Parathyroid adenoma (tissue), 2 donors: ENCODE data around the gene CAV1.
A peak's percentile ranks its signal among the peaks of the same experiment; 100 is the strongest.

Source experiments
- H2AFZ ChIP-seq: fragments of 300-600 bp; sonication (generic); one replicate; pipeline ENCODE4 v1.7.0; 2017; ENCODE audit warnings: antibody characterized with exemption, mild to moderate bottlenecking
- H3K27ac ChIP-seq: fragments of 300-600 bp; sonication (generic); one replicate; pipeline ENCODE4 v1.7.0; 2017
- H3K27me3 ChIP-seq: fragments of 300-600 bp; sonication (generic); one replicate; pipeline ENCODE4 v1.7.0; 2017; ENCODE audit warnings: low read length; ENCODE audit not compliant: control insufficient read depth, insufficient read depth
- H3K36me3 ChIP-seq: fragments of 300-600 bp; sonication (generic); one replicate; pipeline ENCODE4 v1.7.0; 2017; ENCODE audit warnings: low read length; ENCODE audit not compliant: control insufficient read depth, insufficient read depth
- H3K4me1 ChIP-seq: fragments of 300-600 bp; sonication (generic); one replicate; pipeline ENCODE4 v1.7.0; 2017; ENCODE audit warnings: control low read depth
- H3K4me2 ChIP-seq: fragments of 300-600 bp; sonication (generic); one replicate; pipeline ENCODE4 v1.7.0; 2017; ENCODE audit warnings: low read length
- H3K4me3 ChIP-seq: fragments of 300-600 bp; sonication (generic); one replicate; pipeline ENCODE4 v1.7.0; 2017; ENCODE audit warnings: low read depth, low read length
- H3K79me2 ChIP-seq: fragments of 300-600 bp; sonication (generic); one replicate; pipeline ENCODE4 v1.7.0; 2017; ENCODE audit warnings: control low read depth
- H3K9ac ChIP-seq: fragments of 300-600 bp; sonication (generic); one replicate; pipeline ENCODE4 v1.7.0; 2017; ENCODE audit warnings: mild to moderate bottlenecking
- H3K9me3 ChIP-seq: fragments of 300-600 bp; sonication (generic); one replicate; pipeline ENCODE4 v1.7.0; 2017; ENCODE audit warnings: low read length; ENCODE audit not compliant: control insufficient read depth
- TF ChIP-seq, protein P1 (sequence below): fragments of 300-600 bp; sonication (generic); IDR thresholded peaks from one replicate; pipeline ENCODE4 v1.7.0; 2017; ENCODE audit warnings: antibody characterized with exemption, mild to moderate bottlenecking
- donor health status: primary hyperparathyroidism.

CAV1 gene

DNA sequence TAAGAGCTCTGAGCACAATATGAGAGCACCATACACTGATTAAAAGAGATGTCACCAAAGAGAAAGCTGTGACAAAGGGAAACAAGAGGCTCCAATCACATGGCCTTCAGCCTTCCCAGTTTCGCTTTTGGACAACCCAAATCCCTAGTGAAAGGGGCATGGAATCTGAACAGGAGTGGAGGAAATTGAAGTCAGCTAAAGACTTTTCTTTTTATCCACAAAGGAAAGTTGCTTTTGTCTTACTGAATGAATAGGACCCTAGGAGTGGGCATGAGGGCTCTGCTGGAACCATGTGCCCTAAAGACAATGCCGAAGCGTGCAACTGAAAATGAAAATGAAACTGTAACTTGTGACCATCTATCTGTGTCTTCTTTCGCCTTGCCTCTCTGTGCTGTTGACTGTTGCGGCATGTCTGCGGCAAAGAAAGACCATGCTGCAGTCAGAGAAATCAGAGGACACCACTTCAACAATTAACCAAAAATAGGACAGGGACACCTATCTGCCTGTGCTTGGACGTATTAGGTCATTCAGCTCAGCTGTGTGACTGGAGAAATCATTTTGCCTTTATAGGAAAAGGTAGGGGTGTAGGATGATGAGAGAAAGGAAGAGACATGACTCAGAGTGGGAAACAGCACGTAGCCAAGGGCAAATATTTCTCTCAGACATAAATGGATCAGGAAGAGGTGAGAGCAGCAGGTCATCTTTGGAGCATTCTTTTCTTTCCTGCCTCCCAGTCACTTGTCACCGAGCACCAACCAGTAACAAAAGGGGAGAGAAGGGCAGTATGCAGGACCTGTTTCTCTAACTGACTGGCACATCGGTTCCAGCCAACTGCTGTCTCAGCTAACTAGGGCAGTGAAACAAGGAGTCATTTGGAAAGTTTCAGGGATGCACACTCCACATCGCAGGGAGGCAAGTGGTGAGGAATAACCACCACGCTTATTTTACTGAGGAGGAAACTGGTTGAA is 13.0 kb upstream of the CAV1 start:
- H3K36me3 ChIP-seq = no peaks in the 10 kb centered on the region
- no peaks in the 10 kb centered on the region for H3K27me3 ChIP-seq
- no peaks in the 10 kb centered on the region for H3K79me2 ChIP-seq
- no peaks in the 10 kb centered on the region for H3K4me1 ChIP-seq
- peak overlapping the region; percentile 7 for H2AFZ ChIP-seq
- H3K27ac ChIP-seq = peak overlapping the region; percentile 38
- no peak overlapping the region for H3K9ac ChIP-seq
- TF ChIP-seq, protein P1, sequence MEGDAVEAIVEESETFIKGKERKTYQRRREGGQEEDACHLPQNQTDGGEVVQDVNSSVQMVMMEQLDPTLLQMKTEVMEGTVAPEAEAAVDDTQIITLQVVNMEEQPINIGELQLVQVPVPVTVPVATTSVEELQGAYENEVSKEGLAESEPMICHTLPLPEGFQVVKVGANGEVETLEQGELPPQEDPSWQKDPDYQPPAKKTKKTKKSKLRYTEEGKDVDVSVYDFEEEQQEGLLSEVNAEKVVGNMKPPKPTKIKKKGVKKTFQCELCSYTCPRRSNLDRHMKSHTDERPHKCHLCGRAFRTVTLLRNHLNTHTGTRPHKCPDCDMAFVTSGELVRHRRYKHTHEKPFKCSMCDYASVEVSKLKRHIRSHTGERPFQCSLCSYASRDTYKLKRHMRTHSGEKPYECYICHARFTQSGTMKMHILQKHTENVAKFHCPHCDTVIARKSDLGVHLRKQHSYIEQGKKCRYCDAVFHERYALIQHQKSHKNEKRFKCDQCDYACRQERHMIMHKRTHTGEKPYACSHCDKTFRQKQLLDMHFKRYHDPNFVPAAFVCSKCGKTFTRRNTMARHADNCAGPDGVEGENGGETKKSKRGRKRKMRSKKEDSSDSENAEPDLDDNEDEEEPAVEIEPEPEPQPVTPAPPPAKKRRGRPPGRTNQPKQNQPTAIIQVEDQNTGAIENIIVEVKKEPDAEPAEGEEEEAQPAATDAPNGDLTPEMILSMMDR = no peak
- peak overlapping the region; percentile 26 for H3K4me2 ChIP-seq
- H3K4me3 ChIP-seq = peak overlapping the region; percentile 47
- no peaks in the 10 kb centered on the region for H3K9me3 ChIP-seq

DNA sequence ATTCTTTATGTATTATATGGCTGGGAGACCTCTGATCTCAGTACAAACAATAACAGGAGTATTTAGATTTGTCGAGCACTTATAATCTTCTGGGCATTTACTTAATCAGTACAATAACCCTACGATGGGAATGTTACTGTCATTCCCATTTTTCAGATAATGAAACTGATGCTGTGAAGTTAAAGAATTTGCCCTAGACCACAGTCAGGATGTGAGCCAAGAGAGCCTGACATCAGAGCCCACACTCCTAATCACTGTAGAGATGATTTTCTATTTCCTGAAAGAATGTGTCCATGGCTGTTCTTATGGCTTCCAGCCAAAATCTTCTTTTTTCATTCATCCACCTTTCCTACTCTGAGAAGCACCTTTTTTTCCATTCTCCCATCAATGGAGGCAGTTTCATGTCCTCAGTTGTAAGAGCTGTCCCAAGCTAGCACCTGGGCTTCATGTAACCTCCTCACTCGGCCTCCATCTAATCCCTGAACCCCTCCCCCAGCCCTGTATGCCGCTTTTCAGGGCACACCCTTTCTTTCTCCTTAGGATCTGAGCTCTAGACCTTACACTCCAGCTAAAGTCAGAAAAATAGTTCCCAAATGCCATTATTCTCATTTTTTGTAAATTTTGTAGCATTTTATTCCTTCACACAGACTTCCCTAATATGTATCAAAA is 12.2 kb upstream of the CAV1 start:
- no peaks in the 10 kb centered on the region for H3K4me1 ChIP-seq
- peak overlapping the region; percentile 38 for H3K27ac ChIP-seq
- TF ChIP-seq, protein P1 = no peak
- no peak overlapping the region for H3K4me3 ChIP-seq
- H3K4me2 ChIP-seq = peak overlapping the region; percentile 26
- H3K36me3 ChIP-seq = no peaks in the 10 kb centered on the region
- H2AFZ ChIP-seq = no peak overlapping the region
- no peaks in the 10 kb centered on the region for H3K9me3 ChIP-seq
- no peaks in the 10 kb centered on the region for H3K27me3 ChIP-seq
- H3K9ac ChIP-seq = no peak overlapping the region
- no peaks in the 10 kb centered on the region for H3K79me2 ChIP-seq

DNA sequence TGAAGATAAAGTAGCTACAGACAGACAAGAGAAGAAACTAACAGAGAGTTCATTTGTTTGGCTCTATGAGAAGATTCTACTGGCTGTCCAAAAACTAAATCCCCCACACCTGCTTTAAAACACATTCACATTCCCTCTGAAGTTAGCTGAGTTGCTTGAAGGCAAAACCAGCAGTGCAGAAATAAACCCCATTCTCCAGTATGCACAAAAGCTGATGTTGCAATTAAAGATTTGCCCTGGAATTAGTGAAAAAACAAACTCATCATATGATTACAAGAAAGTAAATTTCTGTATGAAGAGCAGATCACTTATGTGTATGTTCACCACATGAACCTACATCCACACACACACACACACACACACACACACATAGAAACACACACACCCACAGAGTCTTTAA is 9.3 kb upstream of the CAV1 start:
- Histone ChIP-seq H3K79me2 (no peaks in the 10 kb centered on the region), H2AFZ (no peak overlapping the region), H3K9me3 (no peaks in the 10 kb centered on the region), H3K36me3 (no peaks in the 10 kb centered on the region), H3K4me2 (no peak overlapping the region), H3K27ac (no peak overlapping the region), H3K4me1 (no peaks in the 10 kb centered on the region), H3K4me3 (no peak overlapping the region), H3K27me3 (no peaks in the 10 kb centered on the region), H3K9ac (no peak overlapping the region)
- TF ChIP-seq, protein P1 = no peak

DNA sequence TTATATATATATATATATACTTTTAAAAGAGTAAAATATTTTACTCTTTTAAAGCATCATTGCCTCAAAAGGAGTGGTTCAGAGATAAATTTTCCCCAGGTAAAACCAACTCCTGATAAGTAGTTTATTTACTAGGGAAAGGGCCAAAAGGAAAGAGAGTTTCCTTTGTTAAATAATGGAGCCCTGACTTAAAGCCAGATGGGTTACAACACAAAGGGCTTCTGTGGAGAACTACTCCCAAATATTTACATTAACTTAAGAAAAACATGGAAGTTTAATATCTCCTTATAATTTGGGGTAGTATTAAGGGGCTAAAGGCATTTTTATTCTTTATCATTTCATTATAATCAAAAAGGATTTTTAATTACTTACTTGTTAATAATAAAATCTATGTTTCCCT is 8.5 kb upstream of the CAV1 start:
- no peak overlapping the region for H3K27ac ChIP-seq
- no peaks in the 10 kb centered on the region for H3K27me3 ChIP-seq
- no peak overlapping the region for H3K4me3 ChIP-seq
- H2AFZ ChIP-seq = no peak overlapping the region
- H3K9me3 ChIP-seq = no peaks in the 10 kb centered on the region
- no peak overlapping the region for H3K9ac ChIP-seq
- H3K36me3 ChIP-seq = no peaks in the 10 kb centered on the region
- TF ChIP-seq, protein P1 = no peak
- H3K79me2 ChIP-seq = no peaks in the 10 kb centered on the region
- no peak overlapping the region for H3K4me2 ChIP-seq
- no peaks in the 10 kb centered on the region for H3K4me1 ChIP-seq
